Measurements from ENCODE around the gene PDSS2. TPM values are rescaled to one million over a fixed set of nuclear protein-coding genes. Genes with fewer than 3 reads are reported as not detected.

PDSS2 gene
- total and polyA plus RNA-seq, 4 donors: 10.5 to 20.9 (median 16.0) TPM

GRCh38 chr6:107400616-107401147, 58.7 kb downstream of the PDSS2 start:
- DNase-seq (ENCODE audit: low spot score): no peak
- Histone ChIP-seq H3K9me3 (ENCODE audit: control insufficient read depth in 4 of 4, low read length in 3 of 4) (peaks cover 0 to 3% (median 0%) of the 10 kb centered on the region in 4 donors), H3K4me3 (ENCODE audit: low read depth in 1 of 3, low read length in 3 of 3) (no peak overlapping the region), H3K36me3 (ENCODE audit: control insufficient read depth in 4 of 4, insufficient read depth in 3 of 4, low read depth in 1 of 4, low read length in 3 of 4) (no peaks in the 10 kb centered on the region), H3K27ac (ENCODE audit: low read depth in 1 of 2, low read length in 2 of 2) (no peak overlapping the region), H3K27me3 (ENCODE audit: control insufficient read depth in 4 of 4, insufficient read depth in 4 of 4, low read length in 3 of 4) (no peaks in the 10 kb centered on the region), H3K4me1 (ENCODE audit: control insufficient read depth in 4 of 4, insufficient read depth in 4 of 4, low read length in 3 of 4) (no peaks in the 10 kb centered on the region), H3K9ac (ENCODE audit: low read depth in 1 of 2, low read length in 2 of 2) (no peak overlapping the region)
- TF ChIP-seq SP1 (IDR thresholded peaks at IDR 0.05) (no peak), ATF3 (IDR thresholded peaks at IDR 0.05) (no peak), RXRA (IDR thresholded peaks at IDR 0.05) (no peak), RAD21 (IDR thresholded peaks at IDR 0.05) (no peak), EGR1 (IDR thresholded peaks at IDR 0.05; ENCODE audit: low read depth in 2 of 2) (no peak), TAF1 (conservative IDR thresholded peaks at IDR 0.05) (no peak)
- TF ChIP-seq, protein P1, sequence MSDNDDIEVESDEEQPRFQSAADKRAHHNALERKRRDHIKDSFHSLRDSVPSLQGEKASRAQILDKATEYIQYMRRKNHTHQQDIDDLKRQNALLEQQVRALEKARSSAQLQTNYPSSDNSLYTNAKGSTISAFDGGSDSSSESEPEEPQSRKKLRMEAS (IDR thresholded peaks at IDR 0.05): no peak
- TF ChIP-seq, protein P2, sequence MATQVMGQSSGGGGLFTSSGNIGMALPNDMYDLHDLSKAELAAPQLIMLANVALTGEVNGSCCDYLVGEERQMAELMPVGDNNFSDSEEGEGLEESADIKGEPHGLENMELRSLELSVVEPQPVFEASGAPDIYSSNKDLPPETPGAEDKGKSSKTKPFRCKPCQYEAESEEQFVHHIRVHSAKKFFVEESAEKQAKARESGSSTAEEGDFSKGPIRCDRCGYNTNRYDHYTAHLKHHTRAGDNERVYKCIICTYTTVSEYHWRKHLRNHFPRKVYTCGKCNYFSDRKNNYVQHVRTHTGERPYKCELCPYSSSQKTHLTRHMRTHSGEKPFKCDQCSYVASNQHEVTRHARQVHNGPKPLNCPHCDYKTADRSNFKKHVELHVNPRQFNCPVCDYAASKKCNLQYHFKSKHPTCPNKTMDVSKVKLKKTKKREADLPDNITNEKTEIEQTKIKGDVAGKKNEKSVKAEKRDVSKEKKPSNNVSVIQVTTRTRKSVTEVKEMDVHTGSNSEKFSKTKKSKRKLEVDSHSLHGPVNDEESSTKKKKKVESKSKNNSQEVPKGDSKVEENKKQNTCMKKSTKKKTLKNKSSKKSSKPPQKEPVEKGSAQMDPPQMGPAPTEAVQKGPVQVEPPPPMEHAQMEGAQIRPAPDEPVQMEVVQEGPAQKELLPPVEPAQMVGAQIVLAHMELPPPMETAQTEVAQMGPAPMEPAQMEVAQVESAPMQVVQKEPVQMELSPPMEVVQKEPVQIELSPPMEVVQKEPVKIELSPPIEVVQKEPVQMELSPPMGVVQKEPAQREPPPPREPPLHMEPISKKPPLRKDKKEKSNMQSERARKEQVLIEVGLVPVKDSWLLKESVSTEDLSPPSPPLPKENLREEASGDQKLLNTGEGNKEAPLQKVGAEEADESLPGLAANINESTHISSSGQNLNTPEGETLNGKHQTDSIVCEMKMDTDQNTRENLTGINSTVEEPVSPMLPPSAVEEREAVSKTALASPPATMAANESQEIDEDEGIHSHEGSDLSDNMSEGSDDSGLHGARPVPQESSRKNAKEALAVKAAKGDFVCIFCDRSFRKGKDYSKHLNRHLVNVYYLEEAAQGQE (IDR thresholded peaks at IDR 0.05): no peak
- WGBS: 96% methylated on average over 4 of the region's 4 CpGs

- no peak overlapping the region for H3K9ac ChIP-seq (ENCODE audit: low read depth in 1 of 2, low read length in 2 of 2)
- peaks cover 0 to 3% (median 1%) of the 10 kb centered on the region in 4 donors for H3K9me3 ChIP-seq (ENCODE audit: control insufficient read depth in 4 of 4, low read length in 3 of 4)
- WGBS: 92% methylated on average over 1 of the region's 1 CpG
- no peak overlapping the region for H3K27ac ChIP-seq (ENCODE audit: low read depth in 1 of 2, low read length in 2 of 2)
- no peak for TF ChIP-seq FOXA2 (IDR thresholded peaks at IDR 0.05)
- TF ChIP-seq HNF4G (IDR thresholded peaks at IDR 0.05): no peak
- TF ChIP-seq YY1 (IDR thresholded peaks at IDR 0.05): no peak
- no peak for TF ChIP-seq TAF1 (conservative IDR thresholded peaks at IDR 0.05)
- no peak for TF ChIP-seq ATF3 (IDR thresholded peaks at IDR 0.05)
- TF ChIP-seq NR2F2 (IDR thresholded peaks at IDR 0.05): no peak
- no peak for TF ChIP-seq HNF4A (conservative IDR thresholded peaks at IDR 0.05)
- no peak for TF ChIP-seq SP1 (IDR thresholded peaks at IDR 0.05)
- TF ChIP-seq GABPA (IDR thresholded peaks at IDR 0.05 in 1 of 2, conservative IDR thresholded peaks at IDR 0.05 in 1 of 2): no peak
- no peak for TF ChIP-seq EGR1 (IDR thresholded peaks at IDR 0.05; ENCODE audit: low read depth in 2 of 2)
- TF ChIP-seq ZBTB33 (IDR thresholded peaks at IDR 0.05): no peak
- TF ChIP-seq, protein P1 (IDR thresholded peaks at IDR 0.05): no peak
- no peak for TF ChIP-seq RXRA (IDR thresholded peaks at IDR 0.05)
- TF ChIP-seq, protein P3, sequence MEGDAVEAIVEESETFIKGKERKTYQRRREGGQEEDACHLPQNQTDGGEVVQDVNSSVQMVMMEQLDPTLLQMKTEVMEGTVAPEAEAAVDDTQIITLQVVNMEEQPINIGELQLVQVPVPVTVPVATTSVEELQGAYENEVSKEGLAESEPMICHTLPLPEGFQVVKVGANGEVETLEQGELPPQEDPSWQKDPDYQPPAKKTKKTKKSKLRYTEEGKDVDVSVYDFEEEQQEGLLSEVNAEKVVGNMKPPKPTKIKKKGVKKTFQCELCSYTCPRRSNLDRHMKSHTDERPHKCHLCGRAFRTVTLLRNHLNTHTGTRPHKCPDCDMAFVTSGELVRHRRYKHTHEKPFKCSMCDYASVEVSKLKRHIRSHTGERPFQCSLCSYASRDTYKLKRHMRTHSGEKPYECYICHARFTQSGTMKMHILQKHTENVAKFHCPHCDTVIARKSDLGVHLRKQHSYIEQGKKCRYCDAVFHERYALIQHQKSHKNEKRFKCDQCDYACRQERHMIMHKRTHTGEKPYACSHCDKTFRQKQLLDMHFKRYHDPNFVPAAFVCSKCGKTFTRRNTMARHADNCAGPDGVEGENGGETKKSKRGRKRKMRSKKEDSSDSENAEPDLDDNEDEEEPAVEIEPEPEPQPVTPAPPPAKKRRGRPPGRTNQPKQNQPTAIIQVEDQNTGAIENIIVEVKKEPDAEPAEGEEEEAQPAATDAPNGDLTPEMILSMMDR (IDR thresholded peaks at IDR 0.05; ENCODE audit: low read depth, low read length, missing input control): no peak
- TF ChIP-seq RAD21 (IDR thresholded peaks at IDR 0.05): no peak
- TF ChIP-seq, protein P2 (IDR thresholded peaks at IDR 0.05): no peak
- TF ChIP-seq FOXA1 (IDR thresholded peaks at IDR 0.05): no peak
- H3K4me1 ChIP-seq (ENCODE audit: control insufficient read depth in 4 of 4, insufficient read depth in 4 of 4, low read length in 3 of 4): no peaks in the 10 kb centered on the region
- no peaks in the 10 kb centered on the region for H3K27me3 ChIP-seq (ENCODE audit: control insufficient read depth in 4 of 4, insufficient read depth in 4 of 4, low read length in 3 of 4)
- no peak overlapping the region for H3K4me3 ChIP-seq (ENCODE audit: low read depth in 1 of 3, low read length in 3 of 3)
- no peak for DNase-seq (ENCODE audit: low spot score)
- no peaks in the 10 kb centered on the region for H3K36me3 ChIP-seq (ENCODE audit: control insufficient read depth in 4 of 4, insufficient read depth in 3 of 4, low read depth in 1 of 4, low read length in 3 of 4)
Observed at GRCh38 chr6:107399935-107400334, 59.4 kb downstream of the PDSS2 start.
